ENCODE results near the gene GAPVD1.

DNA sequence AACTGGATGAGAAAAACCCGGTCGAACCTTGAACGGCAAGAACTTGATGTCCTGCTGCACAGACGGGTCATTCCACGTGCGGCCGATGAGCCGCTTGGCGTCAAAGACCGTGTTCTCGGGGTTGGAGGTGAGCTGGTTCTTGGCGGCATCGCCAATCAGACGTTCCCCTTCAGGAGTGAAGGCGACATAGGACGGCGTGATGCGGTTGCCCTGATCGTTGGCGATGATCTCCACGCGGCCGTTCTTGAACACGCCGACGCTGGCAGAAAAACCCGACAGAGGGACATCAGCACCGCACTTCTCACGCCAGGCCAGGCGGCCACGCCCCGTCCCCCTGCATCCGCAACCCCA lies 21.0 kb upstream of the GAPVD1 start:
- no peak for TF ChIP-seq POLR2A (IDR thresholded peaks at IDR 0.05)
- TF ChIP-seq, protein P1, sequence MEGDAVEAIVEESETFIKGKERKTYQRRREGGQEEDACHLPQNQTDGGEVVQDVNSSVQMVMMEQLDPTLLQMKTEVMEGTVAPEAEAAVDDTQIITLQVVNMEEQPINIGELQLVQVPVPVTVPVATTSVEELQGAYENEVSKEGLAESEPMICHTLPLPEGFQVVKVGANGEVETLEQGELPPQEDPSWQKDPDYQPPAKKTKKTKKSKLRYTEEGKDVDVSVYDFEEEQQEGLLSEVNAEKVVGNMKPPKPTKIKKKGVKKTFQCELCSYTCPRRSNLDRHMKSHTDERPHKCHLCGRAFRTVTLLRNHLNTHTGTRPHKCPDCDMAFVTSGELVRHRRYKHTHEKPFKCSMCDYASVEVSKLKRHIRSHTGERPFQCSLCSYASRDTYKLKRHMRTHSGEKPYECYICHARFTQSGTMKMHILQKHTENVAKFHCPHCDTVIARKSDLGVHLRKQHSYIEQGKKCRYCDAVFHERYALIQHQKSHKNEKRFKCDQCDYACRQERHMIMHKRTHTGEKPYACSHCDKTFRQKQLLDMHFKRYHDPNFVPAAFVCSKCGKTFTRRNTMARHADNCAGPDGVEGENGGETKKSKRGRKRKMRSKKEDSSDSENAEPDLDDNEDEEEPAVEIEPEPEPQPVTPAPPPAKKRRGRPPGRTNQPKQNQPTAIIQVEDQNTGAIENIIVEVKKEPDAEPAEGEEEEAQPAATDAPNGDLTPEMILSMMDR (IDR thresholded peaks at IDR 0.05) = no peak

All from lower leg skin (tissue), 3 donors.